Mesendoderm (in vitro differentiated cells): Measurements from ENCODE around the gene MITF.

ENCODE experiments used
- DNase-seq: peaks from one replicate; pipeline ENCODE4 v3.0.0; 2013
- H2AK5ac ChIP-seq: 2 replicates; pipeline ENCODE4 v1.6.1; 2013; ENCODE audit warnings: low read length, inconsistent platforms
- H2BK120ac ChIP-seq: 2 replicates; pipeline ENCODE4 v1.6.1; 2013; ENCODE audit warnings: low read depth, mild to moderate bottlenecking, low read length, moderate library complexity, mixed read lengths
- H2BK15ac ChIP-seq: replicated peaks from 2 replicates; pipeline ENCODE4 v1.6.1; 2013; ENCODE audit warnings: low read depth, mild to moderate bottlenecking, moderate library complexity
- H2BK5ac ChIP-seq: 2 replicates; pipeline ENCODE4 v1.6.1; 2013; ENCODE audit warnings: low read length, inconsistent platforms
- H3K18ac ChIP-seq: 2 replicates; pipeline ENCODE4 v1.6.1; 2013; ENCODE audit warnings: mild to moderate bottlenecking, low read length, mixed read lengths
- H3K23ac ChIP-seq: one replicate; pipeline ENCODE4 v1.6.1; 2013; ENCODE audit warnings: low read length
- H3K27ac ChIP-seq: 2 replicates; pipeline ENCODE4 v1.5.1; 2013; ENCODE audit warnings: low read depth, mild to moderate bottlenecking, inconsistent platforms, low read length, moderate library complexity
- H3K27me3 ChIP-seq: 2 replicates; pipeline ENCODE4 v1.6.1; 2013; ENCODE audit warnings: low read length, control low read depth, mild to moderate bottlenecking, inconsistent platforms; ENCODE audit not compliant: insufficient read depth, poor library complexity
- H3K36me3 ChIP-seq: 2 replicates; pipeline ENCODE4 v1.6.1; 2013; ENCODE audit warnings: low read length, inconsistent platforms; ENCODE audit not compliant: control insufficient read depth, insufficient read depth
- H3K4ac ChIP-seq: one replicate; pipeline ENCODE4 v1.6.1; 2013; ENCODE audit warnings: low read depth, mild to moderate bottlenecking, low read length, moderate library complexity
- H3K4me1 ChIP-seq: 2 replicates; pipeline ENCODE4 v1.6.1; 2013; ENCODE audit warnings: low read depth, low read length, inconsistent platforms; ENCODE audit not compliant: control insufficient read depth
- H3K4me2 ChIP-seq: 2 replicates; pipeline ENCODE4 v1.6.1; 2013; ENCODE audit warnings: low read length
- H3K4me3 ChIP-seq: 2 replicates; pipeline ENCODE4 v1.5.1; 2013; ENCODE audit warnings: mild to moderate bottlenecking, low read length
- H3K56ac ChIP-seq: one replicate; pipeline ENCODE4 v1.6.1; 2013; ENCODE audit warnings: low read length
- H3K79me1 ChIP-seq: 2 replicates; pipeline ENCODE4 v1.6.1; 2013; ENCODE audit warnings: low read length, inconsistent platforms
- H3K79me2 ChIP-seq: 2 replicates; pipeline ENCODE4 v1.6.1; 2013; ENCODE audit warnings: mild to moderate bottlenecking, low read length; ENCODE audit not compliant: control insufficient read depth, insufficient read depth
- H3K9ac ChIP-seq: 2 replicates; pipeline ENCODE4 v1.6.1; 2013; ENCODE audit warnings: low read length, inconsistent platforms
- H4K5ac ChIP-seq: one replicate; pipeline ENCODE4 v1.6.1; 2013; ENCODE audit warnings: low read length
- H4K8ac ChIP-seq: one replicate; pipeline ENCODE4 v1.6.1; 2013; ENCODE audit warnings: low read depth, mild to moderate bottlenecking, control low read depth, low read length, moderate library complexity
- WGBS: extraction: QIAGEN DNeasy Blood & Tissue Kit; methylation state at CpG from one replicate; pipeline ENCODE4 v1.1.7; 2013; ENCODE audit warnings: low lambda C conversion rate, missing lambda C conversion rate; ENCODE audit not compliant: insufficient coverage; ENCODE audit errors: extremely low coverage; 5-methylcytosine and 5-hydroxymethylcytosine counted together

Gene MITF

GRCh38 chr3:69959581-69959980 lies 220.3 kb downstream of the MITF start:
- H3K27ac ChIP-seq: no peak overlapping the region
- no peaks in the 10 kb centered on the region for H3K27me3 ChIP-seq
- H3K4me2 ChIP-seq: no peak overlapping the region
- H3K4me1 ChIP-seq: no peaks in the 10 kb centered on the region
- no peak for DNase-seq
- H3K23ac ChIP-seq: no peak overlapping the region
- WGBS: no CpG with 5 or more reads among the region's 7 CpGs
- H4K5ac ChIP-seq: no peak overlapping the region
- no peak overlapping the region for H3K56ac ChIP-seq
- H3K9ac ChIP-seq: no peak overlapping the region
- no peaks in the 10 kb centered on the region for H3K79me2 ChIP-seq
- H4K8ac ChIP-seq: no peak overlapping the region
- H3K4ac ChIP-seq: no peak overlapping the region
- no peak overlapping the region for H2BK15ac ChIP-seq
- H3K36me3 ChIP-seq: no peaks in the 10 kb centered on the region
- no peak overlapping the region for H3K18ac ChIP-seq
- H3K4me3 ChIP-seq: no peak overlapping the region
- H2BK120ac ChIP-seq: no peak overlapping the region
- H2BK5ac ChIP-seq: no peak overlapping the region
- no peak overlapping the region for H2AK5ac ChIP-seq
- no peaks in the 10 kb centered on the region for H3K79me1 ChIP-seq

- H3K4me3 ChIP-seq: no peak overlapping the region
- H2BK120ac ChIP-seq: no peak overlapping the region
- H2BK15ac ChIP-seq: no peak overlapping the region
- DNase-seq: no peak
- no peak overlapping the region for H3K23ac ChIP-seq
- no peak overlapping the region for H4K8ac ChIP-seq
- WGBS: no CpG with 5 or more reads among the region's 5 CpGs
- no peak overlapping the region for H3K56ac ChIP-seq
- no peak overlapping the region for H3K4me2 ChIP-seq
- no peak overlapping the region for H3K18ac ChIP-seq
- no peaks in the 10 kb centered on the region for H3K4me1 ChIP-seq
- no peaks in the 10 kb centered on the region for H3K79me2 ChIP-seq
- H2AK5ac ChIP-seq: no peak overlapping the region
- no peak overlapping the region for H2BK5ac ChIP-seq
- no peaks in the 10 kb centered on the region for H3K36me3 ChIP-seq
- H4K5ac ChIP-seq: no peak overlapping the region
- no peaks in the 10 kb centered on the region for H3K27me3 ChIP-seq
- no peak overlapping the region for H3K27ac ChIP-seq
- no peaks in the 10 kb centered on the region for H3K79me1 ChIP-seq
- H3K9ac ChIP-seq: no peak overlapping the region
- no peak overlapping the region for H3K4ac ChIP-seq
Measured at GRCh38 chr3:69961706-69962439, 222.6 kb downstream of the MITF start.

GRCh38 chr3:69963643-69964042 lies 224.4 kb downstream of the MITF start:
- Histone ChIP-seq H4K5ac (no peak overlapping the region), H3K9ac (no peak overlapping the region), H2BK120ac (no peak overlapping the region), H3K23ac (no peak overlapping the region), H3K4me3 (no peak overlapping the region), H3K27ac (no peak overlapping the region), H3K4me1 (no peaks in the 10 kb centered on the region), H3K56ac (no peak overlapping the region), H4K8ac (no peak overlapping the region), H2BK15ac (no peak overlapping the region), H3K79me1 (no peaks in the 10 kb centered on the region), H3K27me3 (no peaks in the 10 kb centered on the region), H2AK5ac (no peak overlapping the region), H3K36me3 (no peaks in the 10 kb centered on the region), H3K18ac (no peak overlapping the region), H3K4ac (no peak overlapping the region), H2BK5ac (no peak overlapping the region), H3K4me2 (no peak overlapping the region), H3K79me2 (no peaks in the 10 kb centered on the region)
- WGBS: no CpG with 5 or more reads among the region's 3 CpGs
- DNase-seq: no peak

GRCh38 chr3:69967156-69967555 lies 227.9 kb downstream of the MITF start:
- Histone ChIP-seq H2BK120ac (no peak overlapping the region), H3K18ac (no peak overlapping the region), H3K56ac (no peak overlapping the region), H3K36me3 (no peaks in the 10 kb centered on the region), H3K4ac (no peak overlapping the region), H2AK5ac (no peak overlapping the region), H3K4me3 (no peak overlapping the region), H4K8ac (no peak overlapping the region), H3K4me1 (no peaks in the 10 kb centered on the region), H3K23ac (no peak overlapping the region), H3K4me2 (no peak overlapping the region), H2BK5ac (no peak overlapping the region), H3K79me1 (no peaks in the 10 kb centered on the region), H3K27me3 (no peaks in the 10 kb centered on the region), H4K5ac (no peak overlapping the region), H3K79me2 (no peaks in the 10 kb centered on the region), H2BK15ac (no peak overlapping the region), H3K27ac (no peak overlapping the region), H3K9ac (no peak overlapping the region)
- WGBS: no CpG with 5 or more reads among the region's 6 CpGs
- no peak for DNase-seq

DNA sequence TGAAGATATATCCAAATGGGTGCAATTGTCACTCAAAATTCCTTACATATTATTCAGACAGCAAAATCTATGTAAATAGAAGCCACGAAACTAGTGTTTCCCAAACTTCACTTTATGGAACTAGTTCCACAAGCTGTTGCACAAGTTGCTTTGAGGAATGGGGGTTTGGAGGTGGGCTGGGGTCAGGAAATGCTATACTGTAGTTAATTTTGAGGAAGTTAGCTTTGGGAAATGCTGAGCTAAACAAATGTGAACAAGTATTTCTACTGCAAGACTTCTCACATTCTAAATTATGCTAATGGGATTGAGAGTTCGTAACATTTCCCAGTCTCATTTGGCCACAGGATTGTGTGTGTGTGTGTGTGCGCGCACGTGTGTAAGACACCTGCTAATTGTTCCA lies 231.6 kb downstream of the MITF start:
- H3K56ac ChIP-seq: no peak overlapping the region
- H3K4me2 ChIP-seq: no peak overlapping the region
- no peaks in the 10 kb centered on the region for H3K4me1 ChIP-seq
- H3K36me3 ChIP-seq: no peaks in the 10 kb centered on the region
- DNase-seq: no peak
- H3K4me3 ChIP-seq: no peak overlapping the region
- no peak overlapping the region for H2BK15ac ChIP-seq
- H3K79me2 ChIP-seq: no peaks in the 10 kb centered on the region
- H3K27me3 ChIP-seq: no peaks in the 10 kb centered on the region
- no CpG with 5 or more reads among the region's 5 CpGs for WGBS
- no peak overlapping the region for H2BK120ac ChIP-seq
- H4K5ac ChIP-seq: no peak overlapping the region
- H3K27ac ChIP-seq: no peak overlapping the region
- H3K18ac ChIP-seq: no peak overlapping the region
- no peak overlapping the region for H2BK5ac ChIP-seq
- no peak overlapping the region for H2AK5ac ChIP-seq
- no peak overlapping the region for H3K9ac ChIP-seq
- H3K23ac ChIP-seq: no peak overlapping the region
- H3K4ac ChIP-seq: no peak overlapping the region
- no peaks in the 10 kb centered on the region for H3K79me1 ChIP-seq
- no peak overlapping the region for H4K8ac ChIP-seq

DNA sequence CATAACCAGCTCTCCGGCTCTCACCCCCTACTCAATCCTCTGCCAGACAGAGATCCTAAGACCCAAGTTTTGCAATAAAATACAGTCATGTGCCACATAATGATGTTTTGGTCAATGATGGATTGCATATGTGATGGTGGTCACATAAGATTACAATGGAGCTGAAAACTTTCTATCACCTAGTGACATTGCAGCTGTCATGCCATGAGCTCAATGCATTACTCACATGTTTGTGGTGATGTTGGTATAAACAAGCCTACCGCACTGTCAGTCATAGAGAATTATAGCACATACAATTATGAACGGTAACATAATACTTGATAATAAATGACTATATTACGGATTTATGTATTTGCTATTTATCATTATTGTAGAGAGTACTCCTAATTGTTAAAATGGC lies 233.4 kb downstream of the MITF start:
- H3K36me3 ChIP-seq: no peaks in the 10 kb centered on the region
- H3K18ac ChIP-seq: no peak overlapping the region
- no peaks in the 10 kb centered on the region for H3K27me3 ChIP-seq
- no peaks in the 10 kb centered on the region for H3K79me2 ChIP-seq
- H2BK120ac ChIP-seq: no peak overlapping the region
- H4K8ac ChIP-seq: no peak overlapping the region
- H3K9ac ChIP-seq: no peak overlapping the region
- H3K4me3 ChIP-seq: no peak overlapping the region
- H3K23ac ChIP-seq: no peak overlapping the region
- no peak overlapping the region for H4K5ac ChIP-seq
- H2AK5ac ChIP-seq: no peak overlapping the region
- no peak overlapping the region for H3K27ac ChIP-seq
- no peak overlapping the region for H3K4me2 ChIP-seq
- WGBS: no CpG with 5 or more reads among the region's 4 CpGs
- no peak for DNase-seq
- H2BK5ac ChIP-seq: no peak overlapping the region
- no peaks in the 10 kb centered on the region for H3K4me1 ChIP-seq
- no peak overlapping the region for H3K4ac ChIP-seq
- H2BK15ac ChIP-seq: no peak overlapping the region
- H3K79me1 ChIP-seq: no peaks in the 10 kb centered on the region
- no peak overlapping the region for H3K56ac ChIP-seq
